Panc1 (cell line): ENCODE data around the gene MYDGF.

Experiments
- CTCF ChIP-seq: fragments of 450-650 bp; IDR thresholded peaks from 2 replicates; pipeline ENCODE4 v1.5.1; 2017; ENCODE audit warnings: mild to moderate bottlenecking
- POLR2AphosphoS5 ChIP-seq: IDR thresholded peaks from 2 replicates; pipeline ENCODE4 v1.6.1; 2012; ENCODE audit warnings: mild to moderate bottlenecking, low read depth, low read length, moderate library complexity
- REST ChIP-seq, 2 experiments: IDR thresholded peaks; 2 replicates each; pipeline ENCODE4 v1.6.1; 2011 to 2012; ENCODE audit warnings: low read depth in 2 of 2, control low read depth in 1 of 2, low read length in 1 of 2, mild to moderate bottlenecking in 1 of 2, moderate library complexity in 1 of 2; ENCODE audit not compliant: insufficient read depth in 1 of 2
- SIN3A ChIP-seq: IDR thresholded peaks from 2 replicates; pipeline ENCODE4 v1.6.1; 2012; ENCODE audit warnings: low read depth, mild to moderate bottlenecking, low read length, moderate library complexity, borderline replicate concordance; ENCODE audit not compliant: insufficient read depth
- TCF7L2 ChIP-seq: IDR thresholded peaks from 2 replicates; pipeline ENCODE4 v1.6.1; 2011; ENCODE audit warnings: mild to moderate bottlenecking, low read depth, low read length, inconsistent platforms

GRCh38 chr19:4633140-4633967, 36.8 kb downstream of the MYDGF start:
- TF ChIP-seq SIN3A: no peak
- TF ChIP-seq POLR2AphosphoS5: no peak
- peak; percentile 90 for TF ChIP-seq CTCF
- TF ChIP-seq REST (IDR thresholded peaks at IDR 0.05; ENCODE audit: insufficient read depth in 1 of 2, low read depth in 2 of 2, low read length in 1 of 2): no peak
- TF ChIP-seq TCF7L2: no peak
